Adrenal gland (tissue), 12 donors: Measurements from ENCODE around the gene FHIT. TPM values are rescaled to one million over a fixed set of nuclear protein-coding genes. Genes with fewer than 3 reads are reported as not detected.

ENCODE experiments used
- DNase-seq, 7 donors: peaks; one replicate each; pipeline ENCODE4 v3.0.0-alpha.2; 2019 to 2020
- H3K27ac ChIP-seq, 5 donors: fragments of 200-600 bp; sonication (generic) in 4 of 5; 1 replicate in 3 of 5; 2 replicates in 2 of 5; pipeline versions ENCODE4 v1.5.1 to v1.8.0; 2016 to 2020; ENCODE audit warnings: mild to moderate bottlenecking in 1 of 5
- H3K27me3 ChIP-seq: fragments of 200-600 bp; 2 replicates; pipeline ENCODE4 v1.8.0; 2021
- H3K36me3 ChIP-seq, 2 donors: fragments of 200-600 bp; replicated peaks in 1 of 2; 1 replicate in 1 of 2; 2 replicates in 1 of 2; pipeline versions ENCODE4 v1.5.1 to v1.8.0; 2018 to 2022
- H3K4me1 ChIP-seq, 2 donors: fragments of 200-600 bp; replicated peaks in 1 of 2; 1 replicate in 1 of 2; 2 replicates in 1 of 2; pipeline versions ENCODE4 v1.5.1 to v1.8.0; 2018 to 2021
- H3K4me3 ChIP-seq, 4 donors: fragments of 200-600 bp; sonication (generic) in 3 of 4; one replicate each; pipeline ENCODE4 v1.5.1; 2016 to 2018
- H3K9me3 ChIP-seq, 3 donors: fragments of 200-600 bp; sonication (generic) in 1 of 3; replicated peaks in 1 of 3; 1 replicate in 2 of 3; 2 replicates in 1 of 3; pipeline versions ENCODE4 v1.5.1 to v1.8.0; 2016 to 2021
- CTCF ChIP-seq, 6 experiments: fragments of 450-650 bp in 4 of 6; fragments of 200-600 bp in 2 of 6; sonication (generic) in 1 of 6; IDR thresholded peaks; 1 replicate in 5 of 6; 2 replicates in 1 of 6; pipeline versions ENCODE4 v1.5.1 to v1.8.0; 2016 to 2021; ENCODE audit warnings: antibody characterized with exemption in 6 of 6, mild to moderate bottlenecking in 2 of 6, moderate library complexity in 1 of 6
- POLR2A ChIP-seq, 2 donors: fragments of 450-650 bp; IDR thresholded peaks; one replicate each; pipeline ENCODE4 v1.6.1; 2017; ENCODE audit warnings: antibody characterized with exemption in 2 of 2, mild to moderate bottlenecking in 2 of 2, moderate library complexity in 1 of 2
- WGBS, 4 donors: extraction: QIAGEN DNeasy Blood & Tissue Kit in 2 of 4; methylation state at CpG; one replicate each; pipeline versions ENCODE4 v1.1.5 to v1.1.7; 2013 to 2017; 5-methylcytosine and 5-hydroxymethylcytosine counted together
- intact Hi-C, 2 donors: fragments of 100-400 bp; cut with DNase I; formaldehyde crosslinking; loops; one replicate each; pipeline versions ENCODE4 v1.14.1 to v1.15.0; 2022 to 2023
- polyA plus RNA-seq, 3 donors: library from polyadenylated mRNA; stranded (reverse); fragments of 200-250 nt in 2 of 3; fragments of 350-450 nt in 1 of 3; fragmentation: Illumina TruSeq in 1 of 3; extraction: RNeasy Lipid Tissue Mini Kit (QIAGEN cat#74804) in 1 of 3; gene quantifications; one replicate each; pipeline ENCODE4 v1.2.3, GENCODE V29; 2013 to 2014
- total RNA-seq, 9 donors: library from RNA; depleted of rRNA in 4 of 9; stranded (reverse); fragments of >200 nt in 4 of 9; fragments of 120-200 nt in 1 of 9; fragmentation: NEBNext Ultra II Directional in 1 of 9; extraction: Animal tissue kit (Norgen Biotek cat#: 25700) in 1 of 9; gene quantifications; one replicate each; pipeline versions ENCODE4 v1.1.0 to v1.2.4, GENCODE V29; 2013 to 2023
- donor health status: healthy with polysubstance abuse.
- donor health status: Bipolar disorder and iron deficiency.
- donor health status: DM: yes; HTN: yes; CAD: no.
- donor health status: DM: no; HTN: no; CAD: no.
- donor health status: DM: no; HTN: no; CAD: no.
- donor health status: DM: yes; HTN: yes; CAD: no.

Gene FHIT
- total and polyA plus RNA-seq, 12 donors, result 14.1 to 43.9 (median 28.8) TPM

GRCh38 chr3:60289341-60290121, 961.7 kb downstream of the FHIT start:
- intact Hi-C loops, result no loop called here

GRCh38 chr3:60282866-60283265, 968.4 kb downstream of the FHIT start:
- no peak overlapping the region for H3K27ac ChIP-seq
- no peak for DNase-seq
- no peak overlapping the region for H3K4me3 ChIP-seq
- H3K4me1 ChIP-seq, result no peaks in the 10 kb centered on the region
- H3K27me3 ChIP-seq, result no peaks in the 10 kb centered on the region
- H3K9me3 ChIP-seq, result no peaks in the 10 kb centered on the region
- intact Hi-C loops, result no loop called here
- H3K36me3 ChIP-seq, result no peaks in the 10 kb centered on the region
- 73 to 92% (median 90%) methylated on average over 2 of the region's 2 CpGs for WGBS, 4 donors
- TF ChIP-seq CTCF (IDR thresholded peaks at IDR 0.05) (no peak), POLR2A (IDR thresholded peaks at IDR 0.05) (no peak)

More at GRCh38 chr3:60289341-60290121, 961.7 kb downstream of the FHIT start:
- H3K9me3 ChIP-seq, result no peaks in the 10 kb centered on the region
- H3K36me3 ChIP-seq, result no peaks in the 10 kb centered on the region
- DNase-seq, result no peak
- 81 to 87% (median 84%) methylated on average over 8 of the region's 8 CpGs for WGBS, 4 donors
- H3K4me1 ChIP-seq, result peaks cover 0 to 7% of the 10 kb centered on the region in 2 donors
- H3K27ac ChIP-seq, result no peak overlapping the region
- TF ChIP-seq CTCF (IDR thresholded peaks at IDR 0.05) (no peak), POLR2A (IDR thresholded peaks at IDR 0.05) (no peak)
- H3K27me3 ChIP-seq, result no peaks in the 10 kb centered on the region
- no peak overlapping the region for H3K4me3 ChIP-seq

- intact Hi-C loops, result no loop called here
- Histone ChIP-seq H3K4me3 (no peak overlapping the region), H3K27ac (no peak overlapping the region), H3K4me1 (no peaks in the 10 kb centered on the region), H3K36me3 (no peaks in the 10 kb centered on the region), H3K9me3 (no peaks in the 10 kb centered on the region), H3K27me3 (no peaks in the 10 kb centered on the region)
- WGBS, 4 donors, result 82 to 87% (median 85%) methylated on average over 3 of the region's 3 CpGs
- TF ChIP-seq POLR2A (IDR thresholded peaks at IDR 0.05) (no peak), CTCF (IDR thresholded peaks at IDR 0.05) (no peak)
- DNase-seq, result no peak
Observed at GRCh38 chr3:60281970-60282369, 969.3 kb downstream of the FHIT start.

GRCh38 chr3:60277361-60277800, 973.9 kb downstream of the FHIT start:
- intact Hi-C loops, result no loop called here
- Histone ChIP-seq H3K4me3 (no peak overlapping the region), H3K27ac (no peak overlapping the region), H3K9me3 (no peaks in the 10 kb centered on the region), H3K36me3 (no peaks in the 10 kb centered on the region), H3K4me1 (no peaks in the 10 kb centered on the region), H3K27me3 (no peaks in the 10 kb centered on the region)
- WGBS, 4 donors, result 94 to 99% (median 96%) methylated on average over 6 of the region's 6 CpGs
- DNase-seq, result no peak
- TF ChIP-seq CTCF (IDR thresholded peaks at IDR 0.05) (no peak), POLR2A (IDR thresholded peaks at IDR 0.05) (no peak)
